A172 (cell line): ENCODE data around the gene A3GALT2. TPM values are rescaled to one million over a fixed set of nuclear protein-coding genes. Genes with fewer than 3 reads are reported as not detected.

Source experiments
- DNase-seq: peaks from one replicate; pipeline ENCODE4 v3.0.0-alpha.2; 2015; ENCODE audit warnings: low spot score
- total RNA-seq: library from RNA; depleted of rRNA; stranded (reverse); fragments of >200 nt; shearing (Covaris generic); gene quantifications from 2 replicates; pipeline ENCODE4 v1.2.3, GENCODE V29; 2014

Gene A3GALT2
- total RNA-seq, 1 experiment from 2014 or later, result not detected

- no peak for DNase-seq
Measured at GRCh38 chr1:33272509-33272908, 48.4 kb downstream of the A3GALT2 start.

DNA sequence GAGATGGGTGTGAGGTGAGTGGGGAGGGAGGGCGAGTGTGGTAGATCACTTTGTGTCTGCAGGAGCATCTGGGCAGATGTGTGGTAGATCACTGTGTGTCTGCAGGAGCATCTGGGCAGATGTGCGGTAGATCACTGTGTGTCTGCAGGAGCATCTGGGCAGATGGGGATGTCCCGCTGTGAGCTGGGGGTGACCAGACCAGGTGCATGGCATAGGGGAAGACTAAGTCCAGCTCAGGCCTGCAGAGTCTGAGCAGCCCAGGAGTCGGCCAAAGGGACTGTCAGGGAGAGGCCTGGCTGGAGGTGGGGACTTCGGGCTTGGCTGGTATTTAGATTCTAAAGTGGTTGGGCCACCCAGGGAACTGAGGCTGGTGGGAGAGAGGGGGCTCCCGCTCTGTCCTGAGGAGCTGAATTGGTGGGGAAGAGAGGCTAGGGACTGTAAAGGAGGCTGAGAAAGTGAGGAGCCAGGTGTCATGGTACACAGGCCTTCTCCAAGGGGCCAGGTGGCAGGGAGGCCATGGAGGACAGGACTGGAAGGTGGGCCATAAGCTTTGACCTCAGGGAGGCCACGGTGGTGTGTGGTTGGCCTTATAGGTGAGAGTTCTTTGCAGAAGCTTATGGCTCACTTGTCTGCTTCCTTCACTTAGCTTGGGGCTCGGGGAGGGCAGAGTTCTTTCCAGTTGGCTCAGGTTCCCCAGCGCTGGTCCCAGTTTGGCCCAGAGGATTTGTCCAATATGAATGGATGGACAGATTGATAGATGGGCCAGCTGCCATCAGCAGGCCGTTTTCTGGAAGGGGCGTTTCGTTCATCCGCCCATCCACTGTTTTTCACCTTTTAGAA, 49.0 kb downstream of the A3GALT2 start:
- no peak for DNase-seq

DNA sequence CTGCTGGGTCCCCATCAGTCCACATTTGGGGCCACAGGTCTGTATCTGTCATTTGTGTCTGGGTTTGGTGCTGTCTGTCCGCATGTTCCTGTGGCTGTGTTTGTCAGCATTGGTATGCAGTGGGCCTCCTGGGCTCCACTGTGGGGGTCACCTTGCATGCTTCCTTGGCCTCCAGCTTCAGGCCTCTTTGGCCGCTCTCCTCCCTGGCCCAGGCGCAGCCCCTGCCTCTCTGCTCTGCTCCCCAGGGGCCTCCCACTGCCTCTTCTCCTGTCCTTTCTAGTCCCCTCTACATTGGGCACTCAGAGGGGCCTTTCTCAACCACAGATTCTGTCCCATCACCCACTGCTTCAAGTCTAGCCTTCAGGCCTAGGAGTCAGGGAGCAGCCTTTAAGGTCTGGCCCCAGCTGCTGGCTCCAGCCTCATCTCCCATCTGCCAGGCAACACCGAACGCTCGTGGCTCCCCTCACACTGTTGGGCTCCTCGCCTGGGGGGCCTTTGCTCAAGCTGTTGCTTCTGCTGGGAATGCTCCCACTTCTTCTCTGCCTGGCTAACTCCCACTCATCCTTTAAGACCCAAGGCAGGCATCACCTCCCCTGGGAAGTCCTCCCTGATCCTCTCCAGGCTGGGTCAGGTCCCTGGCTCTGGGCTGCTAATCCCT, 50.0 kb downstream of the A3GALT2 start:
- DNase-seq, result no peak

DNA sequence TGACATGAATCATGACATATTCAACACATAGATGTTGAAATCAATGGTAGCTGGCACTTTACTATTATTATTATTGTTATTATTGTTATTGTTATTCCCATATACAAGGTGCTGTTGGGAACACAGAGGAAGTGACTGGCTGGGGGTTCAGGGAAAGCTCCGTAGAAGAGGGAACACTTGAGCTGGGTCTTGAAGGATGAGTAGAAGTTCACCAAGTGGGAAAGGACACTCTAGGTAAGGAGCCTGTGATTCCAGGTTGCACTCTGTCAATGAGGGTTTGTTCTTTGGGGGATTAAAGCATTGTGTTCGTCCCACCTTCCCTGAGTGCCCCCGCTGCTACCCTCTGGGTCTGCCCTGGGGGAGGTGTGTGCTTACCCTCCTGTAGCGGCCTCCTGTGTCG, 50.5 kb downstream of the A3GALT2 start:
- no peak for DNase-seq

DNA sequence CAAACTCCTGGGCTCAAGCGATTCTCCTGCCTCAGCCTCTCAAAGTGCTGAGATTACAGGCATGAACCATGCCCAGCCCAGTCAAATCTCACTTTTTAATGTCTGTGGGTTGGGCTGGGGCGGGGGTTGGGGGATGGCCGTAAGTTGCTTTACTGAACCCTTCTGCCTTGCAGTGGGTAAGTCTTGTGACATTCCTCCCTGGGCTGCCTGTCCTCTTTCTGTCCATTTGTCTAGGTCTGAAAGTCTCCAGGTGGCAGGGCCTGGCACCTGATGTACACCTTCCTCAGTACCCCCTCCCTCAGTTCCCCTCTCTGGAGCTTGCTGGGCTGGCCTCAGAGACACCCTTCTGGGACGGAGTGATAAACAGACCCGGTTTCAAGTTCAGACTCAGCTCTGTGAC, 51.3 kb downstream of the A3GALT2 start:
- no peak for DNase-seq

- DNase-seq, result no peak
Measured at GRCh38 chr1:33268927-33269610, 51.8 kb downstream of the A3GALT2 start.

- no peak for DNase-seq
Measured at GRCh38 chr1:33268457-33268856, 52.4 kb downstream of the A3GALT2 start.

DNA sequence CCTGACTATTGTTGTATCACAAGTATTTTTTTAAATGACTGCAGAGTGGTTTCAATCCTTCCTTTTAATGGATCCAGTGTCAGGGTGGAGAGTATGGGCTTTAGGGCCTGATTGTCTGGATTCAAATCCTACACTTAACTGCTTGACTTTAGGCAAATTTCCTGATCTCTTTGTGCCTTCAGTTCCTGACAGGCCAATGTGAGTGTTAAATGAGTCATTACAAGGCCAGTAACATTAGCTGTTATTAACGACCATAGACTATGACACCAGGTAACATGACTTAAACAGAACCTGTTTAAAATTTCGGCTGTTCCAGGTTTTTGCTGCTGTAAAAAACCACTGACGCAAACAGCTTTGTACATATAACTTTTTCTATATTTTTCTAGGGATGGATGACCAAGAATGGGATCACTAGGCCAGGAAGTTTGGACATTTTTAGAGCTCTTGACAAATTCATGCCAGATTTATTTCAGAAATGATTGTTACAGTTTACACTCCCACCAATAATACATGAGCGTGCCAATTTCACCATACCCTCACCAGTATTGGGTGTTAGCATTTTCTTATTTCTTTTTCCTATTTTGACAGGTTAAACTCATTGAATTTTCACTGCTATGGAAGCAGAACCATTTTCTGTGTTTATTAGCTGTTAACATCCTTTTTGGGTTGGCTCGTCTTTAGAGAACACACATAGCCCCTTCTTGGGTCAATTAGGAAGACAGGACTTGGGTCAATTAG, 53.3 kb downstream of the A3GALT2 start:
- no peak for DNase-seq

DNA sequence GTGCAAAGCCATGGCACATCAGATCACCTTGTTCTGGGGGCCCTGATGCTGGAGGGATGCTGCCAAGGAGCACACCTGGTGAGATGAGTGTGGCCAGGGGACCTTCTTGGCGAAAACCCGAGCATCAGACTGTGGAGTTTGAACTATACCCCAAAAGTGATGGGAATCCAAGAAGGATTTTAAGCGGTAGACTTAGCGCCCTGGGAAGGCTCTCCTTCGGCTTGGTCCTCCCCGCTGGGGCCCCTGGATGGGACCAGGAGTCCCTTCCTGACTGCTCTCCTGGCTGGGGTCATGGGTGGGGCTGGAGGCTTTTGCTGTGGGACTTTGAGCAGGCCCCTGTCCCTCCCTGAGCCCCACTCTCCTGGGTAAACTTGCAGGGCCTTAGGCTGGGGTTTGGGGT, 54.1 kb downstream of the A3GALT2 start:
- no peak for DNase-seq

DNA sequence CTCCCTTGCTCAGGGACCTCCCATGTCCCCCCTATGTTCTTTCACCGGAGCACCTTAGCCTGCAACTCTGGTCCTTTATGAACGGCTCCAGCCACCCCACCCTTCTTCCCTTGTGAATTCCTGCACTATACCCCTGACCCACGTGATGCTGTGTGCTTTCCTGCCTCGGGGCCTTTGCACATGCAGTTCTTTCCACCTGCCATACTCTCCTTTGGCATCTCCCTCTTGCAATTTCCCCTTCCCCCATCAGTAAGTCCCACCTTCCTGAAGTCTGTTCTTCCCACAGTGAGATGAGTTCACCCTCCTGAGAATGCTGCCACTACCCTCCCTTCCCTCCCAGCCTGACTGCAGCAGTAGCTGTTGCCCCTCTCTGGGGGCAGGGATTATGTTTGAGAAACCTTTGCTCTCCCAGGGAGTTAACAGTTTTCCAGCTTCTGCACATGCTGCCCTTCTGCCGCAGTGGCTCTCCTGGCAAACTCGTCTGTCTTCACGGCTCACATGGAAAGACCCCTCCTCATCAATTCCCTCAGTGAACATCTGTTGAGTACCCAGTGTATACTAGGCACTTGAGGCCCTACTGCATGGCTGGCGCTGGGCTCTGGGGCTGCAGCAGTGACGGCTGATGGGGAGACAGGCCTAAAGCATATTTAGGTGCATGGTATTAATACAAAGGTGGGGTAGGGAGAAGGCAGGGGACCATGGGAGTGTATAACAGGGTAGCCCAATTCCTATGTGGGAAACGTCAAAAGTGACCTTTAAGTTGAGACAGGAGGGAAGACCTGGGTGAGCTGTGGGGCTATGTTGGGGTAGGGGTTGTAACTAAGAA, 54.9 kb downstream of the A3GALT2 start:
- DNase-seq, result no peak

DNA sequence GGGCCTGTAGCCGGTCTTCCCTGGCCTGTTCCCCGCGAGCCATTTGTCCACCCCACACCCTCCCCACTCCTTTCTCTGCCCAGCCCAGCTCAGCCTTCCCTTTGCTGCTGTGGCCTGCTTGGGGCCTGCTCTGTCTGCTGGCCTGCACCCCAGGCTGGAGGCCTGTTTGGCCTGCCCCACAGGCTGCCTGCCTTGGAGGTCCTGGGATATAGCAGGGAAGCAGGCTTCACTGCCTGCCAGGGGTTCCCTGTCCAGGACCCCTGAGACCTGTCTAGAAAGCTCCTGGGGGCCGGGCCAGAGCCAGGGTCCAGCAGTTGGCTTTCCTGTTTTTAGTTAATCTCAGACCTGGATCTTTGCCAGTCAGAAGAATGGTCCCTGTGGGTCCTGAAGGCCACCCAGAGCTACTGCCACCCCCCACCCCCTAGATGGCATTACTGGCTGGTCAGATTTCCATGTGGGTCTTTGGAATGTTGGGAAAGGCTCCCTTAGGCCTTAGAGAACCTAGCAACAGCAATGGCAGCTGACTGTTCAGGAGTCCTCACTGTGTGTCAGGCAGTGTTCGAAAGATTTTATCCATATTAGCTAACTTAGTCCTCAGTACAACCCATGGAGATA, 56.9 kb downstream of the A3GALT2 start:
- DNase-seq, result no peak

GRCh38 chr1:33261344-33261743, 59.6 kb downstream of the A3GALT2 start:
- DNase-seq, result no peak

DNA sequence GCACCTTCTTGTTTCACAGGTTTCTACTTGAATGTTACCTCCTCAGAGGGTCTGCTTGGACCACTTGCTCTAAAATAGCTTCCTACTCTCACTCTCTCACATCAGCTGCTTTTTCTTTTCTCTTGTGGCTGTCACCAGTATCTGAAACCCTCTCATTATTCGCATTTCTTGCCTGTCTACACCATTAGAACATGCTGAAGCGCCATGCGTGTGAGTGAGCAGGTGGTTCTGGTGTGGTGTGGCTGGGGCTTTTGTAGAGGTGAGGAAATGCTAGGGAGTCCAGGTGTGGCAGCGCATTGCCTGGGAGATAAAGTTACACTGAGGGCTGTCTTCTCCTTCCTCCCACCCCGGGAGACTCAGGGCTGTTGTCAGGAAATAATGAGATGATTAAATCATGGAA, 60.5 kb downstream of the A3GALT2 start:
- DNase-seq, result no peak

GRCh38 chr1:33259879-33260278, 61.0 kb downstream of the A3GALT2 start:
- DNase-seq, result no peak

DNA sequence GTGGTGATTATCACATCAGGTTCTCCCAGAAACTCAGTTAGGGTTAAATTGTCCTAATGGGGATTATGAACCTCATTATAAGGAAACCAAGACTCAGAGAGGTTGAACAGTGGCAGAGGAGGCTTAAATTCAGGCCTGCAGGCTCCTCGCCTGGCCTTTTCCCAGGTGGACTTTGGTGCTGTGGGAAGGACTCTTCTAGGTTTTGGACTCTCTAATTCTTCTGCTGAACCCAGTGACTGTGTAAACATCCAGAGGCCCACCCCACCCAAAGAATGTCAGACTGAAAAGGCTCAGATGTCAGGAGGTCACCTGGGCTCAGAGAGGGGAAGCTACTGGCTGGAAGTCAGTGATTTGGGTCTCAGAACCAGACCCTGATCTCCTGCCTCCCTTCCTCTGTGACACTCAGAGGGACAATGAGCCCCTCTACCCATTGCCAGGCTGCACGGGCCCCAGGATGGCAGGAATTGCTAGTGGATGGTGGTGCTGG, 62.1 kb downstream of the A3GALT2 start:
- no peak for DNase-seq

GRCh38 chr1:33257772-33258712, 62.9 kb downstream of the A3GALT2 start:
- no peak for DNase-seq

GRCh38 chr1:33257207-33257771, 63.6 kb downstream of the A3GALT2 start:
- DNase-seq, result no peak
